ENCODE measurements around the gene PDSS2.
"Not testable (repeated sequence)": the region's sequence is repeated elsewhere in the genome, so short reads cannot be mapped to it uniquely, and the experiment has no call there.

GRCh38 chr6:107118540-107118939 lies 340.8 kb downstream of the PDSS2 start:
- TF ChIP-seq, protein P1, sequence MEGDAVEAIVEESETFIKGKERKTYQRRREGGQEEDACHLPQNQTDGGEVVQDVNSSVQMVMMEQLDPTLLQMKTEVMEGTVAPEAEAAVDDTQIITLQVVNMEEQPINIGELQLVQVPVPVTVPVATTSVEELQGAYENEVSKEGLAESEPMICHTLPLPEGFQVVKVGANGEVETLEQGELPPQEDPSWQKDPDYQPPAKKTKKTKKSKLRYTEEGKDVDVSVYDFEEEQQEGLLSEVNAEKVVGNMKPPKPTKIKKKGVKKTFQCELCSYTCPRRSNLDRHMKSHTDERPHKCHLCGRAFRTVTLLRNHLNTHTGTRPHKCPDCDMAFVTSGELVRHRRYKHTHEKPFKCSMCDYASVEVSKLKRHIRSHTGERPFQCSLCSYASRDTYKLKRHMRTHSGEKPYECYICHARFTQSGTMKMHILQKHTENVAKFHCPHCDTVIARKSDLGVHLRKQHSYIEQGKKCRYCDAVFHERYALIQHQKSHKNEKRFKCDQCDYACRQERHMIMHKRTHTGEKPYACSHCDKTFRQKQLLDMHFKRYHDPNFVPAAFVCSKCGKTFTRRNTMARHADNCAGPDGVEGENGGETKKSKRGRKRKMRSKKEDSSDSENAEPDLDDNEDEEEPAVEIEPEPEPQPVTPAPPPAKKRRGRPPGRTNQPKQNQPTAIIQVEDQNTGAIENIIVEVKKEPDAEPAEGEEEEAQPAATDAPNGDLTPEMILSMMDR (IDR thresholded peaks at IDR 0.05; ENCODE audit: insufficient read depth, low read length, poor library complexity, severe bottlenecking), result not testable (repeated sequence)
- TF ChIP-seq EZH2phosphoT487 (conservative IDR thresholded peaks at IDR 0.05; ENCODE audit: low read length), result not testable (repeated sequence)

Data from SU-DHL-6 (cell line).